Measurements from ENCODE around the gene ZNF442.
"Not testable (repeated sequence)": the region's sequence is repeated elsewhere in the genome, so short reads cannot be mapped to it uniquely, and the experiment has no call there.

The ZNF442 gene

DNA sequence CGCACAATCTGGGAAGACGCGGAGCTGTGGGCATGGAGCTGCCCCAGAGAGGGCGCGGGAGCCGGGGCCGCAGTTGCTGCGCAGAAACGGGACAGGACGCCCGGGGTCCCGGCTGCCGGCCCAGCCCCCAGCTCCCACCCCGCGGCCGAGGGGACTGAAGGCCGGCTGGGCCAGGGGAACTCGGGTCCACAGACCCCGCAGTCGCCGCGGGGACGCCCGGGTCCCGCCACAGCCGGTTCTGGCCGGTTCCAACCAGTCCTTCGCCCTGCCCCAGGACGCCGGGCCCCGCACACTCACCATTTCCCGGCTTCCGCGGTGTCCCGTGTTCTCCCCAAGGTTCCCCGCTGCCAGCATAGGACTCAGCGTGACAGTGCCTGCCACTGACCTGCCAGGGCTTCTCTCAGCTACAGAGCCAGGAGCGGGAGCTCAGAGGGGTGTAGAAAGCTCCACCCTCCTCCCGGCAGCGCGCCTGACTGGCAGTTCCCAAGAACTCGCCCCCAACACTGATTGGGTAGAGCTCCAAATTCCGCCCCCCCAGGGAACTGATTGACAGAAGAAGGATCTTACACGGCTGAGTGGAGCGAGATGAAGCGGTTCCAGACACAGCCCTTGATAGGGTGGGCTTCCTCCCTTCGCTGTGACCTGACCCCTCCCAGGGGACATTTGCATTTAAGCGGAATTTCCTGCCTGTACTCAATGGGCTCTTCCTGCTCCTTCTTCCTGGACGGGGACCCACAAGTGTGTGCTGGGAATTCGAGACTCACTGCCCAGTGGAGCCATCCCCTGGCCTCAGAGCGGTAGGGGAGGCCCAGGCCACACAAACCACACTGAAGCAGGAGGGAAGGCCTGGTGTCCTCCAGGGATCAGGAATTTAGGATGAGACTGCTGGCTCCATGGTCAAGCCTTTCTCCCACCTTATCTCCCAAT is at the start of gene ZNF442:
Gene ZNF442, minus strand, starts transcription at position 448 of the 927 bp plus-strand sequence. CDS start 2,052 bp downstream, outside the sequence.
- peak; percentile 98 for DNase-seq

DNA sequence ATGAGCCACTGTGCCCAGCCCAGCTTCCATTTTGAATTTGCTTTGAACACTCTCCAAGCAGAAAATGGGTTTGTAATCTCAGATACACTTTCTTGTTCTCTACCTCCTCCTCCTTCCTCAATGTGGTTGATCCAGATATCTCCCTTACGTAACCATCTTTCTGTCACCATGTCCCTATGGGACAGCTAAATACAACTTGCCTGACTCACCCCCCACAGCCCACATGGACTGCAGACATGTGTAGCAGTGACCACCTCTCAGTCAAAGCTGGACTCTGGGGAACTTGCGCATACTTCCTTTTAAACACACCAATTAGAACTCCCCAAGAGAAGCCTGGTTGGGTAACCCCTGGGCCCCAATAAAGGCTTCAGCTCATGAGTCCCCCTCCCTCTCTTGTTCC is 46.4 kb upstream of the ZNF442 start:
- DNase-seq, result no peak

DNA sequence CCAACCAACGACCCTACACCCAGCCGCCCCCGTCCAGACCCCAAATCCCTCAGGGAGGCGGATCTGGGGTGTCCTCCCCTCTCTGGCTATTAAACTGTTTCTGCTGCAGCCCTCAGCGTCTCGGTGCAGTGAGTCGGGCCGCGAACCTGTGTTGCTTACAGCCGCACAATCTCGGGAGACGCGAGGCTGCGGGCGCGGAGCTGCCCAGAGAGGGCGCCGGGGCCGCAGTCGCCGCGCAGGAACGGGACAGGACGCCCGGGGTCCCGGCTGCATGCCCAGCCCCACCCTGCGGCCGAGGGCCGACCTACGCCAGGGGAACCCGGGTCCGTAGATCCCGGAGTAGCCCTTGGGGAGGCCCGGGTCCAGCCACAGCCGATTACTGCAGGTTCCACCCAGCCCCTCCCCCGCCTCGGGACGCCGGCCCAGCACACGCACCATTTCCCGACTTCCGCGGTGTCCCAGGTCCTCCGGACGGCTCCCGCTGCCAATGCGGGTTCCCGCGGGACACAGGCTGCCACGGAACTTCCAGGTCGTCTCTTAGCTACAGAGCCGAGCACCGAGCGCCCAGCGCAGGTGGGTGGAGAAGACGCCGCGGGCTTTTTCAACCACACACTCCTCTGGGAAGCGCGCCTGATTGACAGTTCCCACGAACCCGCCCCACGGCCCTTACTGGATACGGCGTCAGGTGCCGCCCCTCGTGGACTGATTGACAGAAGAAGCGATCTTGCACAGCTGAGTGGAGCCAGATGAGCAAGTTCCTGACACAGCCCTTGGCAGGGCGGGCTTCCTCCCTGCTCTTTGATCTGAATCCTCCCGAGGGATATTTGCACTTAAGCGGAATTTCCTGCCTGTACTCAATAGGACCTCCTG is 35.4 kb upstream of the ZNF442 start, which contains the start of gene ZNF799:
Gene ZNF799, minus strand, starts transcription at position 639 of the 870 bp plus-strand sequence. Its CDS starts 201 bp downstream, at position 438.
- DNase-seq, result peak; percentile 97

DNA sequence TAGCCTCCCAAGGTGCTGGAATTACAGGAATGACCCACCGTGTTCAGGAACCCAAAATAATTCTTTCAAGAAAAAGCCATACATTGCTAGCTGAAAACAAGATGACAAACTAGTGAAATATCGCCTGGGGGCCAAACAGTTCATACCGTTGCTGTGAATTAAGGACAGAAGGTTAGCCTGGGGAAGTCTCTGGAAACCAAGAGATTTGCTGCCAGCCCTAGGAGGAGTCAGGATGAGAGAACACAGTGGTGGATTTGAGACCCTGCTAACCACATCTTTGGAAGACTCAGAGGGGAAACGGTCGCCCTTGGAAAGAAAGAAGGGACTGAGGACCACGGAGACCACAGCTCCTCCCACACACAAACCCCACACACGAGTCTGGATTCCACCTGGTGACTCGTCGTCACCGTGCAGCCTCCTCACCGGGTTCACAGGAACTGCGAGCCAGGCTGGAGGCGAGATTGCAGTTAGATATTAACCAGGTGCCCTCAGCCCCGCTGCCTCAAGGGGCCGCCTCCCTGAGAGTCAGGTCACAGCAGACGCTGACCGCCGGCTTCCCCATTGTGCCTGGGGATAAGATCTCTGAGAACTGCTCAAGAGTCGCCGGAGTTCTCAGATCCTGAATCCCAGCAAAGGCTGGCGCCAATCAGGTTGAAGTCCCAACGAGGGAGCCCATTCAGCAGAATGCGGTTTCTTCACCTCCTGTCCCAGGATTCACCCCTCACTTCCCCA is 34.6 kb upstream of the ZNF442 start:
- peak; percentile 51 for DNase-seq

DNA sequence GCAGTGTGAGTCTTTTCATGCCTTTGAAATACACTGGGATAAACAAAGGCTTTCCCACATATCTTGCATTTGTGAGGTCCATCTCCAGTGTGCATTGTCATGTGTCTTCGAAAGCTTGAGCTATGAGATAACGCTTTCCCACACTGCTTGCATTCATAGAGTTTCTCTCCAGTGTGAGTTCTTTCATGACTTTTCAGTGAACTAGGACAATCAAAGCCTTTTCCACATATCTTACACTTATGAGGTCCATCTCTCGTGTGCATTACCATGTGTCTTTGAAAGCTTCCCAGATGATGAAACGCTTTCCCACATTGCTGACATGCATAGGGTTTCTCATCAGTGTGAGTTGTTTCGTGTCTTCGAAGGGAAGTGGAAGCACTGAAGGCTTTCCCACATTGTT is 25.7 kb upstream of the ZNF442 start:
- DNase-seq, result not testable (repeated sequence)

DNA sequence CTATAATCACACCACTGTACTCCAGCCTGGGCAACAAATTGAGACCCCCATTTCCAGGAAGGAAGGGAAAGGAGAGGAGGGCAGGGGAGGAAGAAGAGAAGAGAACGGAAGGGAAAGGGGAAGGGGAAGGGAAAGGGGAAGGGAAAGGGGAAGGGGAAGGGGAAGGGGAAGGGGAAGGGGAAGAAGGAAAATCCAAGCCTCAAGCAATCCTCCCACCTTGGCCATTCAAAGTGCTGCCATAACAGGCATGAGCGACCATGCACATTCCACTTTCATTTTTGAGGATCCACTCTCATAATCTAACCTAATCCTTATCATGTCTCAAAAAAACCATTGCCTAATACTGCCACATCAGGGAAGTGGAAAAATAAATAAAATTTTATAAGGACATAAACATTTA is 20.9 kb upstream of the ZNF442 start:
- not testable (repeated sequence) for DNase-seq

DNA sequence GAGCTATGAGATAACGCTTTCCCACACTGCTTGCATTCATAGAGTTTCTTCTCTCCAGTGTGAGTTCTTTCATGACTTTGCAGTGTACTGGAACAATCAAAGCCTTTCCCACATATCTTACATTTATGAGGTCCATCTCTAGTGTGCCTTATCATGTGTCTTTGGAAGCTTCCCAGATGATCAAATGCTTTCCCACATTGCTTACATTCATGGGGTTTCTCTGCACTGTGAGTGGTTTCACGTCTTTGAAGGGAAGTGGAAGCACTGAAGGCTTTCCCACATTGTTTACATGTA is 14.9 kb upstream of the ZNF442 start:
- no peak for DNase-seq

DNA sequence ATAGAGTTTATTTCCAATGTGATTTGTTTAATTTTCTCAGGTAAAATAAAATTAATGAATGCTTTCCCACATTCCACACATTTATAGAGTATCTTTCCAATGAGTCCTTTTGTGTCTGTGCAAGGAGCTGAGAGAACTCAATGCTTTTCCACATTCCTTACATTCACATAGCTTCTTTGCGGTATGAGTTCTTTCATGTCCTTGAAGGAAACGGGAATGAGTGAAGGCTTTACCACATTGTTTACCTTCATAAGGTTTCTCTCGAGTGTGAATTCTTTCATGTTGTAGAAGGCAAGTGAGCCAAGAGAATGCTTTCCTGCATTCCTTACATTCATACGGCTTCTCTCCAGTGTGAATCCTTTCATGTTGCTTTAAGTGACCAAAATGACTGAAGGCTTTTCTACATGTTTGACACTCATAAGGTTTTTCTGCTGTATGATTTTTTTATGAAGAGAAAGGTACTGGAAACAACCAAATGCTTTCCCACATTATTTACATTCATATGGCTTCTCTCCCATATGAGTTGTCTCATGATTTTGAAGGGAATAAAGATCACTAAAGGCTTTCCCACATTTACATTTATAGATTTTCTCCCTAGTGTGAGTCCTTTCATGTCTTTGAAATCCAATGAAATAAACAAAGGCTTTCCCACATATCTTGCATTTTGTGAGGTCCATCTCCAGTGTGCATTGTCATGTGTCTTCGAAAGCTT is 14.4 kb upstream of the ZNF442 start:
- no peak for DNase-seq

DNA sequence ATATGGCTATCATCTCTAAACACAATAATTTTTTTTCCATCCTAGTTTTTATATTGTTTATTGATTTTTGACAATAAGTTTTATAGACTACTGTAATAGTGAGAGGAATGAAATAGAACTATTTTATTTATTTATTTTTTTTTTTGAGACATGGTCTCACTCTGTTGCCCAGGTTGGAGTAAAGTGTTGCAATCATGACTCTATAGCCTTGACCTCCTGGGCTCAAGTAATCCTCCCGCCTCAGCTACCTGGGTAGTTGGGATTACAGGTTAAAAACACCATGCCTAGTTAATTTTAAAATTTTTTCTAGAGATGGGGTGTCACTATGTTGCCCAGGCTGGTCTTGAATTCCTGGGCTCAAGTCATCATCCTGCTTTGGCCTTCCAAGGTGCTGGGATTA is 8.5 kb upstream of the ZNF442 start:
- no peak for DNase-seq

DNA sequence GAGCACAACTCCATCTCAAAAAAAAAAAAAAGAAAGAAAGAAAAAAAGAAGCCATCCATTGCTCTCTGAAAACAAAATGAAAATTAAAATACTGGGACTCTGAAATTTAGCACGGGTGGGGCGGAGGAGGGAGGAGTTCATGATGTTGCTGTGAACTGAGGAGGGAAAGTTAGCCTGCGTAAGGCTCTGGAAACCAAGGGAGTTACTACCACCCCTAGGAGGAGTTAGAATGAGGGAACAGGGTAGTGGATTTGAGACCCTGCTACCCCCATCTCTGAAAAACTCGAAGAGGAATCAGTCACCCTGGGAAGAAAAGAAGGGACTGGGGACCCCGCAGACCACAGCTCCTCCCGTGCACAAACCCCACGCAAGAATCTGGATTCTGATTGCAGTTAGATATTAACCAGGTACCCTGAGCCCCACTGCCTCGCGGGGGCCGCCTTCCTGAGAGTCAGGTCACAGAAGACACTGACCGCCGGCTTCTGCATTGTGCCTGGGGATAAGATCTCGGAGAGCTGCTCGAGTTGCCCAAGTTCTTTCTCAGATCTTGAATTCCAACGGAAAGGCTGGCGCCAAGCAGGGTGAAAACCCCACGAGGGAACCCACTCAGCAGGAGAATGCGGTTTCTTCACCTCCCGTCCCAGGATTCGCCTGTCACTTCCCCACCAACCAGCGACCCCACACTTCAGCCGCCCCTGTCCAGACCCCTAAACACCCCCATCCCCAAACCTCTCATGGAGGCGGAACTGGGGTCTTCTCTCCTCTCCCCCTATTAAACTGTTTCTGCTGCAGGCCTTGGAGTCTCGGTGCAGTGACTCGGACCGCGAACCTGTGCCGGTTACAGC is 870 bp downstream of the ZNF442 start:
- peak; percentile 31 for DNase-seq

DNA sequence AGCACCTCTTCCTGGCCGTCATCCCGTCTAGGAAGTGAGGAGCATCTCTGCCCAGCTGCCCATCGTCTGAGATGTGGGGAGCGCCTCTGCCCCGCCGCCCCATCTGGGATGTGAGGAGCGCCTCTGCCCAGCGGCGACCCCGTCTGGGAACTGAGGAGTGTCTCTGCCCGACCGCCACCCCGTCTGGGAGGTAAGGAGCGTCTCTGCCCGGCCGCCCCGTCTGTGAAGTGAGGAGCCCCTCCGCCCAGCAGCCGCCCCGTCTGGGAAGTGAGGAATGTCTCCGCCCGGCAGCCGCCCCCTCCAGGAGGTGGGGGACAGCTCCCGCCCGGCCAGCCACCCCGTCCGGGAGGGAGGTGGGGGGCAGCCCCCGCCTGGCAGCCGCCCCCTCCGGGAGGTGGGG is 3.2 kb downstream of the ZNF442 start:
- DNase-seq, result not testable (repeated sequence)

DNA sequence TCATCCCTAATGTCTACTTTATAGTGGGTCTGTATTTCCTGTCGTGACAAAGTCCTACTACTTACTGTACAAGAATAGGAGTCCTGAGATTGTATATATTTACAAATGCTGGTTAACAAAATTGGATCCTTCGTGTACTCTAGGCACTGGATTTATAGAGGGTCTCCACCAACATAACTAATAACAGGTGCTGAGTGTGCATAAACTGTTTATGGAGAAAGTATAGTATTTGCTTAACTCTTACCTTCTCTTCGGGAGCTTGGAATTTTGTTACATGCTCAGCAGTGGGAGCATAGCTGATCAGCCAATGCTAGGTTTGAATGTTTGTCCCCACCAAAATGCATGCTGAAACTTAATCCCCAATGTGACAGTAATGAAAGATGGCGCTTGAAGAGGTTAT is 12.1 kb downstream of the ZNF442 start:
- no peak for DNase-seq

DNA sequence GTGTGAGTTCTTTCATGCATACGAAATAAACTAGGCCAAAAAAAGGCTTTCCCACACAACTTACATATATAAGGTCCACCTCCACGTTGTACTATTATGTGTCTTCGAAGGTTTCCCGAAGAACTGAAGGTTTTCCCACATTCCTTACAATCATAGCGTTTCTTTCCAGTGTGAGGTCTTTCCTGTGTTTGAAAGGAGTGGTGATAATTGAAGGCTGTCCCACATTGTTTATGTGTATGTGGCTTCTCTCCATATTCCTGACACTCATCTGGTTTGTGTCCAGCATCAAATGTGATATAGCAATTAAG is 14.6 kb downstream of the ZNF442 start:
- no peak for DNase-seq

DNA sequence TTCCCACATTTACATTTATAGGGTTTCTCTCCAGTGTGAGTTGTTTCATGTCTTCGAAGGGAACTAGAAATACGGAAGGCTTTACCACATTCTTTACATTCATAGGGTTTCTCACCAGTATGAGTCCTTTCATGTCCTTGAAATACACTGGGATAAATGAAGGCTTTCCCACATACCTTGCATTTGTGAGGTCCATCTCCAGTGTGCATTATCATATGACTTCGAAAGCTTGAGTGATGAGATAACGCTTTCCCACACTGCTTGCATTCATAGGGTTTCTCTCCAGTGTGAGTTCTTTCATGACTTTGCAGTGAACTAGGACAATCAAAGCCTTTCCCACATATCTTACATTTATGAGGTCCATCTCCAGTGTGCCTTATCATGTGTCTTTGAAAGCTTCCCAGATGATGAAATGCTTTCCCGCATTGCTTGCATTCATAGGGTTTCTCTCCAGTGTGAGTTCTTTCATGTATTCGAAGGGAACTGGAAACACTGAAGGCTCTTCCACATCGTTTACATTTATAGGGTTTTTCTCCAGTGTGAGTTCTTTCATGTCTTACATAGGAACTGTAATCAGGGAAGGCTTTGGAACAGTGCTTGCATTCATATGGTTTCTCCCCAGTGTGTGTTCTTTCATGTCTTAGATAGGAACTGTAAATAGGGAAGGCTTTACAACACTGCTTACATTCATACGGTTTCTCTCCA is 15.1 kb downstream of the ZNF442 start:
- DNase-seq, result no peak

DNA sequence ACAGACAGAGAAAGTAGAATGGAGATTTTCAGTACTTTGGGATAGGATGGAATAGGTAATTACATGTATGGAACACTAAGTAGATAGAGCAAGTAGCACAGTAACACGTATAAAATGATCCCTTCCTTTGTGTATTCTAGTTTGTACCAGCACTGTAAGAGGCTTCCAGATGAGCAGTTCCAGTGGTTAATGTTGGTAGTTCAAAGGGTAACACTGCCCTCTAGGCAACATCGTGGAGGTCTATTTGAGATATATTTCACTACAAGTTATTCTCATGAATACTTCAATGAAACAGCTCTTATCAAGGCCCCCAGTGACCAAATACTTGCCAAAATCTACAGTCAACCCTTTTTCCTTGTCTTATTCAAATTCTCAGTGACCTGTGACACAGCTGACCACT is 18.6 kb downstream of the ZNF442 start:
- DNase-seq, result no peak

DNA sequence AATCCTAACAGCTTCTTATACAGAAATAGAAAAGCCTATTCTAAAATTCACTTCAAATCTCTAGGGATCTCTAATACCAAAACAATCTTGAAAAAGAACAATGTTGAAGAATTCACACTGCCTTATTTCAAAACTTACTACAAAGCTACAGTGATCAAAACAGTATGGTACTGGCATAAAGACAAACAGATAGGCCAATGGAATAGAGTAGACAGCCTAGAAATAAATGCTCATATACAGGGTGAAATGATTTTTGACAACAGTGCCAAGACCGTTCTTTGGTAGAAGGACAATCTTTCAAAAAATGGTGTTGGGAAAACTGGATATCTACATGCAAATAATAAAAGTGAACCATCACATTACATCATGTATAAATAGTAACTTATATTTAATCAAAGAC is 20.3 kb downstream of the ZNF442 start:
- DNase-seq, result no peak

DNA sequence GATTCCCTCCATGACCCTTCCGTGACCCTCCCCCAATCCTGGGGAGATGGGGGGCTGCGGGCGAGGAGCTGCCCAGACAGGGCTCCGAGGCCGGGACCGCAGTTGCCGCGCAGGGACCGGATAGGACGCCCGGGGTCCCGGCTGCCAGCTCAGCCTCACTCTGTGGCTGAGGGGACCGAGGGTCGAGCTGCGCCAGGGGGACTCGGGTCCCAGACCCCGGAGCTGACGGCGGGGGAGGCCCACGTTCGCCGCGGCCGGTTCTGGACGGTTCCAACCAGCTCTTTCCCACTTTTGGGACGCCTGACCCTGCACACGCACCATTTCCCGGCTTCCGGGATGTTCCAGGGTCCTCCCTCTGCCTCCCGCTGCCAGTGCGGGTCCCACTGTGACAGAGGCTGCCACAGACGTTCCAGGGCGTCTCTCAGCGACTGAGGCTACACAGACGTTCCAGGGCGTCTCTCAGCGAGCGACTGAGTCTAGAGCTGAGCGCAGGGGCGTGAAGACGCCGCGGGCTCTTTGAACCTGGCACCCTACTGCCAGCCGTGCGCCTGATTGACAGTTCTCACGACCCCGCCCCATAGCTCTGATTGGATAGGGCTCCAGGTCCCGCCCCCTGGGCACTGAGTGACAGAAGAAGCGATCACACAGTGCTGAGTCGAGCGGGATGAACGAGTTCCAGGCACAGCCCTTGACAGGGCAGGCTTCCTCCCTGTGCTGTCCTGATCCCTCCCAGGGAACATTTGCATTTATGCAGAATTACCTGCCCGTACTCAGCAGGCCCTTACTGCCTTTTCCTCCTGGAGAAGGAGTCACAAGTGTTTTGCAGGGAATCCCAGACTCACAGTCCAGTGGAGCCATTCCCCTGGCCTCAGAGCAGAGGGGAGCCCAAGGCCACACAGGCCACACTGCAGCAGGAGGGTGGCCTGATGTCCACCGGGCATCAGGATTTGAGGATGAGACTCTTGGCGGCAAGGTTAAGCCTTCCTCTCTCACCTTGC is 32.0 kb downstream of the ZNF442 start, which contains the start of gene ZNF563:
Gene ZNF563, minus strand, starts transcription at position 472 of the 998 bp plus-strand sequence. Its CDS starts 151 bp downstream, at position 321.
- peak; percentile 96 for DNase-seq

DNA sequence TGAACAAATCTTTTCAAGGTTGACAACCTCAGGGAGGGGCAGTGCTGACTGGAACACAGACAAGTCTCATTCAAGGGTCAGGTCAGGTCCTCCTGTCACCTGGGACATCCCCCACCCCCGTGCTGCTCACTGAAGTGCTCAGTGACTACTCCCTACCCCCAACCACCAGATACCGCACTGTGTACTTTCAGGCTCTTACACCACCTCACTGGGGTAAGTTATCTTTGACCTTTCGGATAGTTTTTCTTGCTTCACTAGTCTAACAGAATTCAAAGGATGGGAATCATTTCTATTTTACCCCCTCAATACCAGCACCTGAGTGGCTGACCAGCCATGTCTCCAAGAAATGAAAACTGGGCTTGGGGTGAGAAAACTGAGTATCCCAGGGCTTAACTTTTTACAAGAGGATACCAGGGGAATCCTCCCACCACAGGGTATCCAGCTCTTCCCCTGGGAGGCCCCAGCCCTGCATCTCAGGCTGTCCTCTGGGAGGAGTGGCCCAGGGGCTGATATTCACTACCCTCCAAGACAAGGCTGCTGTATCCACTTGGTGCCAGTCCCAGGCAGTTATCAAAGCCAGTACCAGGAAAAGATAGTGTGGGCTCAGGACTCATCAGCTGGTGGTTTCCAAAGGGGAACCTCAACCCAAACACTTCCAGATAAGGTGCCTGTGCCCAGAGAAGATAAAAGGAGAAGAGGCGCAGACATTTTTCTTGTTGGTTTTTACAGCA is 34.1 kb downstream of the ZNF442 start:
- DNase-seq, result no peak

DNA sequence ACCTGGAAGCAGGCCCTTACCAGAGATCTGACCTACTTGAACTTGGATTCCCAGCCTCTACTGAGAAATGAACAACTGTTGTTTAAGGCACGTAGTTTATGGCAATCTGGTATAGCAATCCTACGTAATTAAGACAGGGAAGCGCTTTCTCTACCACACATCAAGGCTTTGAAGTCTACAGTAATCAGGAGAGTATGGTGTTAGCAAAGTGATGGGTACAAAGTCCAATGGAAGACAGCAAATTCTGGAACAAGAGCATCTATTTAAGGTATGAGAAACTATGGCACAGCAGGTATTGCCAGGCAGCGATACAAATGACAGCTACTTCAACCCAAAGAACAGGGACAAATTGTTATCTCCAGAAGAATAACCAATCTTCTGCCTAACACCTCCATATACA is 35.1 kb downstream of the ZNF442 start:
- no peak for DNase-seq

Measured in EL (cell line).